Cardiac muscle cell (in vitro differentiated cells and primary cell): ENCODE measurements around the gene ZNF341. TPM values are rescaled to one million over a fixed set of nuclear protein-coding genes. Genes with fewer than 3 reads are reported as not detected.

Experiments used
- DNase-seq, 2 donors: peaks; one replicate each; pipeline versions ENCODE4 v3.0.0 to v3.0.0-alpha.2; 2010 to 2017; ENCODE audit warnings: low read depth in 1 of 2, low spot score in 1 of 2
- H3K27ac ChIP-seq: fragments of 200-600 bp; sonication (generic); 2 replicates; pipeline ENCODE4 v1.5.1; 2016
- H3K27me3 ChIP-seq: fragments of 200-600 bp; sonication (generic); 2 replicates; pipeline ENCODE4 v1.6.0; 2016; ENCODE audit warnings: control low read depth
- H3K36me3 ChIP-seq: fragments of 200-600 bp; sonication (generic); 2 replicates; pipeline ENCODE4 v1.5.1; 2016; ENCODE audit warnings: control low read depth
- H3K4me1 ChIP-seq: fragments of 200-600 bp; sonication (generic); 2 replicates; pipeline ENCODE4 v1.8.1; 2017; ENCODE audit warnings: low read depth, mild to moderate bottlenecking, mixed run types
- H3K4me3 ChIP-seq: fragments of 200-600 bp; sonication (generic); 2 replicates; pipeline ENCODE4 v1.5.1; 2016; ENCODE audit warnings: mild to moderate bottlenecking
- H3K9me3 ChIP-seq: fragments of 200-600 bp; sonication (generic); 2 replicates; pipeline ENCODE4 v1.5.1; 2017; ENCODE audit warnings: low read depth, mild to moderate bottlenecking, control low read depth
- polyA plus RNA-seq: library from polyadenylated mRNA; unstranded; fragments of >200 nt; fragmentation: Nextera tagmentation; extraction: Ambion mirVana; gene quantifications from 2 replicates; pipeline ENCODE4 v1.2.1, GENCODE V29; 2016
- total RNA-seq: library from RNA; depleted of rRNA; stranded (reverse); fragments of >200 nt; gene quantifications from 2 replicates; pipeline ENCODE4 v1.2.3, GENCODE V29; 2016
- TF ChIP-seq, protein P1 (sequence below): IDR thresholded peaks from 2 replicates; pipeline ENCODE4 v1.5.1; 2012; ENCODE audit warnings: low read depth, mild to moderate bottlenecking, low read length

Gene ZNF341
- total and polyA plus RNA-seq, 2 experiments from 2014 or later, result 2.7 to 3.1 TPM

DNA sequence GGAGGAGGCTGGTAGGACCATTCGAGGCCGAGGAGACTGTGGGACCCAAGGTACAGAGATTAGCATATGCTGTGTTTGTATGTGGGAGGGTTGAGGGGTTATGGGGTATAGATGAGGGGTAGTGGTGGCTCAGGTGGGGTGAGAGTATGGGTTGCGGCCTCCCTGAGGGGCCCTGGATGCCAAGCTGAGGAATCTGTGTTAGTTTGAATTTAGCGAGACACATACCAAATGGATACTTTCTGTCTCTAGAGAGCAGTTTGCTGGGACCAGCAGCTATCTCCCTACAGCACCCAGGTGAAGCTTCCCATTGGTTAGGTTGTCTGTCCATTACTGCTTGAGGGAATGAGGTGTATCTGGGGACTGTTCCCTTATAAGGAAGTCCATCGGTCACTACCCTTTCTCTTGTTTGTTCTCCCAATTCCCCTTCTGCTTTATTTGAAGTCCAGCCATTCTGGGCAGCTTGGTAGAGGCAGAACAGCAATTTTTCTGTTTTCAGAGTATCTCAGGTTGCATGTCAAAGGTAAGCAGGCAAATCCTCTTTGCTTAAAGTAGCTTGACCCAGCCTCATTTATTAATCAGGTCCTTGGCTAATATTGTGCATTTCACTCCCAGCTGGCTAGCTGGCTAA is 94.6 kb downstream of the ZNF341 start:
- no peak overlapping the region for H3K4me3 ChIP-seq
- no peak for DNase-seq
- TF ChIP-seq, protein P1, sequence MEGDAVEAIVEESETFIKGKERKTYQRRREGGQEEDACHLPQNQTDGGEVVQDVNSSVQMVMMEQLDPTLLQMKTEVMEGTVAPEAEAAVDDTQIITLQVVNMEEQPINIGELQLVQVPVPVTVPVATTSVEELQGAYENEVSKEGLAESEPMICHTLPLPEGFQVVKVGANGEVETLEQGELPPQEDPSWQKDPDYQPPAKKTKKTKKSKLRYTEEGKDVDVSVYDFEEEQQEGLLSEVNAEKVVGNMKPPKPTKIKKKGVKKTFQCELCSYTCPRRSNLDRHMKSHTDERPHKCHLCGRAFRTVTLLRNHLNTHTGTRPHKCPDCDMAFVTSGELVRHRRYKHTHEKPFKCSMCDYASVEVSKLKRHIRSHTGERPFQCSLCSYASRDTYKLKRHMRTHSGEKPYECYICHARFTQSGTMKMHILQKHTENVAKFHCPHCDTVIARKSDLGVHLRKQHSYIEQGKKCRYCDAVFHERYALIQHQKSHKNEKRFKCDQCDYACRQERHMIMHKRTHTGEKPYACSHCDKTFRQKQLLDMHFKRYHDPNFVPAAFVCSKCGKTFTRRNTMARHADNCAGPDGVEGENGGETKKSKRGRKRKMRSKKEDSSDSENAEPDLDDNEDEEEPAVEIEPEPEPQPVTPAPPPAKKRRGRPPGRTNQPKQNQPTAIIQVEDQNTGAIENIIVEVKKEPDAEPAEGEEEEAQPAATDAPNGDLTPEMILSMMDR, result no peak

DNA sequence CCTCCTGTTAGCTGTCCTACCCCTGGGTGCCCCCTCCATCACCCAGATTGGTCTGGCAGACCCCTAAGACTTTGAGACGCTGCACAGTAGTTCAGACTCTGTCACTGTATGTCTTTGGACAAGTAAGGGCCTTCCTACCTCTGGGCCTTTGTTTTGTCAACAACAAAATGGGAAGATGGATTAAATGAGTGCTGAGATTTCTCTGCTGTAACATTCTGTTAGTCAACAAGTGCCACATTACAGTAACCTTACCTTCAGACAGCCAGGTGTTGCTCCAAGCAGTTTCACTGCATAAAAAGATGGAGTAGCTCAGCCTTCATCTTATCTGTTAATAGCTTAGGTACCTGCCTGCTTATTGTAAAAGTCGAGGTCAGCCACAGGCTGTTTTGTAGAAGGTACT is 95.3 kb downstream of the ZNF341 start:
- no peak for DNase-seq
- TF ChIP-seq, protein P1, result no peak
- Histone ChIP-seq H3K27ac (peak overlapping the region; percentile 58), H3K4me3 (no peak overlapping the region), H3K4me1 (peaks cover 55% of the 10 kb centered on the region), H3K9me3 (no peaks in the 10 kb centered on the region), H3K27me3 (no peaks in the 10 kb centered on the region), H3K36me3 (no peaks in the 10 kb centered on the region)

More for the DNA sequence above, 94.6 kb downstream of the ZNF341 start:
- no peaks in the 10 kb centered on the region for H3K36me3 ChIP-seq
- H3K4me1 ChIP-seq, result peaks cover 51% of the 10 kb centered on the region
- H3K27ac ChIP-seq, result peak overlapping the region; percentile 58
- no peaks in the 10 kb centered on the region for H3K9me3 ChIP-seq
- H3K27me3 ChIP-seq, result no peaks in the 10 kb centered on the region

DNA sequence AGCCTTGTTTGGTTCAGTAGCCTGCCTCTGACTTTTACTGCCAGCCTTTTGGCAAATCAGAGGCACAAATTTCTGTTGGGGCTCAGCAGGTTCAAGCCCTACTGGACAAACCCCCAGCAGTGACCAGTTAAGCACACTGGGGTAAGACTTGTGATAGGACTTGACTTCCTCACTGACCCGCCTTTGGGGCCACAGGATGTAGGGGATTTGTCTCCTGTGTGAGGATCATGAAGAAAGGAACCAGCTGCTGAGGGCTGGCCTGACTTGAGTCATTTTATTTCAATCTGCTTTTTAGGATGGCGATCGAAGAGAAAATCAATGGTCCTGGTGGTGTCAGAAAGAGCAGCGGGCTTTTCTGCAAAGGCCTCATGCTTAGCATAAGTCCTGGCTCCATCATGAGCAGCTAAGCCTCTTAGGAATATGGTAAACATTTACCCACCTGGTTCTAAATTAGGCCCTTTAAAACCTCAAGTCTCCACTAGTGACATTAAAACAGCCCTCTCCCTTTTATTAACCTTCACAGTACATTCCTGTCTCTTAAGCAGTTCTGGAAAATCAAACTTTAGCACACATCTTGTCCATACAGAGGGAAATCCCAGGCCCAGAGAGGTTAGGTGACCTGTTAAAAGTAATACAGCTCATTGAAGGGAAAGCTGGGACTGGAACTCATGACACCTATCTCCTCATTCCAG is 96.0 kb downstream of the ZNF341 start:
- Histone ChIP-seq H3K9me3 (no peaks in the 10 kb centered on the region), H3K4me3 (no peak overlapping the region), H3K27ac (peak overlapping the region; percentile 58), H3K4me1 (peaks cover 52% of the 10 kb centered on the region), H3K27me3 (no peaks in the 10 kb centered on the region), H3K36me3 (no peaks in the 10 kb centered on the region)
- TF ChIP-seq, protein P1, result no peak
- DNase-seq, result no peak

DNA sequence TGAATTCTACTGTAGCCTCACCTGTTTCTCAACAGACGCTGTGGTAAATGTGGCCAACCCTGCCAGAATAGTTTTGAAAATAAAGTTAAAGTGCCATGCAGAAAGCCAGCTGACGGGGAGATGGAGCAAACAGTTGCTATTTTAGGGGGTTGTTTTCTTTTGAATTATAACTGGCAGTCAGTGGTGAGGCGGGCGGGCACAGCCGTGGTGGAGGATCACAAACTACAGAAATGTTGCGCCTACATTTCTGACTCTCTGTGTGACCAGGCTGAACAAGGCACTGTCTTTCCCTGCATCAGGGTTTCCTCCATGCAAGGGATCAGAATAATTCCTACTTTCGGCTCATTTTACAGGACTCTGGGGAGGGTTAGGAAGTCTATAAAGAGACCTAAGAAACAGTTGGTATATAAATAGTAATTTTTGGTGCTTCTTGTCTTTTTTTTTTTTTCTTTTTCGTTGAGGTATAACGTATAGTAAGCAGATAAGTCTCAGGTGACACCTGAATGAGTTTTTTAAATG is 96.6 kb downstream of the ZNF341 start:
- Histone ChIP-seq H3K9me3 (no peaks in the 10 kb centered on the region), H3K27ac (peak overlapping the region; percentile 58), H3K27me3 (no peaks in the 10 kb centered on the region), H3K4me1 (peaks cover 58% of the 10 kb centered on the region), H3K4me3 (no peak overlapping the region), H3K36me3 (no peaks in the 10 kb centered on the region)
- DNase-seq, result no peak
- TF ChIP-seq, protein P1, result no peak

DNA sequence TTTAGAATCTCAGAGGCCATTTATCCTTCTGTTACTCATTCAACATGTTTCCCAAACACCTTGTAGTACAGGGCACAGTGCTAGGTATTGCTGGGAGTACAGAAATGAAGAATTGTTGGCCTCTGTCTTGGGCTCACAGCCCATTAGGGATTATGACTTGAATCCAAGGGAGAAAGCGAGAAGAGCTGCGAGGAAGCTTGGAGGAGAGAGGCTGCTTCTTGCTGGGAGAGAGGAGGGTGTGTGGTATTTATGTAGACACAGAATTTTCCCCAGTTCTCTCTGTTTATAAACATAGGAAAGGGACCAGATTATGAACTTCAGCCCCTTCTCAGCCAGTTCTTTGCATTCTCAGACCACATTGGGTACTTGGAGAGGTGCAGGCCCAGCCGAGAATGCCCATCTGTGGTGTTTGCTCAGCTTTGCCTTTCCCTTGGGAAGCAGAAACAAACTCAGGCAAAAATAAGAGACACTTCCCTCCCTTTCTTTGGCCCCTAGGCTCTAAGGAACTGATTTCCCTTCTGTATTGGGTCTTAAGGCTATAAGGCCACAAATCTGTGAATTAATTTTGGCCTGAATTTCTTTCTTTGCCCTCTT is 97.3 kb downstream of the ZNF341 start:
- peaks cover 63% of the 10 kb centered on the region for H3K4me1 ChIP-seq

More for the DNA sequence above, 97.3 kb downstream of the ZNF341 start:
- no peaks in the 10 kb centered on the region for H3K9me3 ChIP-seq
- peak overlapping the region; percentile 65 for H3K27ac ChIP-seq
- TF ChIP-seq, protein P1, result no peak
- DNase-seq, result no peak
- no peak overlapping the region for H3K4me3 ChIP-seq
- no peaks in the 10 kb centered on the region for H3K36me3 ChIP-seq
- no peaks in the 10 kb centered on the region for H3K27me3 ChIP-seq
